ENCODE results near the gene LIX1.

DNA sequence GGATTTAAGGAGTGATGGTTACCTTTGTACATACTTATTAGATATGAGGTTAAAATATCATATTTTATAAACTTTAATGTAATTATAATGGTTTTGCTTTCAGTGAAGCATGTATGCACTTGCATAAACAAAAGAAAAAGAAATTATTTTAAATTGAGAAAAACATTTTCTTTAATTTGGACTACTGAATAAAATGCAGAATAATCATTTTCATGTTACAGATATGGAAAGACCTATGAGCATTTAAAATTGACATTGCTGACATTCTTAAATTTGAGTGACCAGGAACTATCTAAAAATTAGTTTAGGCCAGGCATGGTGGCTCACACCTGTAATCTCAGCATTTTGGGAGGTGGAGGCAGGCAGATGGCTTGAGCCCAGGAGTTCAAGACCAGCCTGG lies 49.2 kb downstream of the LIX1 start:
- TF ChIP-seq POLR2A (IDR thresholded peaks at IDR 0.05; ENCODE audit: low read depth, low read length) (no peak), POLR2AphosphoS5 (IDR thresholded peaks at IDR 0.05; ENCODE audit: low read depth, low read length) (no peak), TAF1 (IDR thresholded peaks at IDR 0.05; ENCODE audit: borderline replicate concordance, low read depth, low read length) (no peak)

All from GM12892 (cell line).